NCI-H2081 treated with DMSO at 0.1 percent for 48 hours (cell line): ENCODE measurements around the gene GEMIN2.
"Not testable (repeated sequence)": the region's sequence is repeated elsewhere in the genome, so short reads cannot be mapped to it uniquely, and the experiment has no call there.

ENCODE experiments used
- DNase-seq: peaks from one replicate; lab custom pipeline; 2025; lab: John Stamatoyannopoulos, UW

The GEMIN2 gene

DNA sequence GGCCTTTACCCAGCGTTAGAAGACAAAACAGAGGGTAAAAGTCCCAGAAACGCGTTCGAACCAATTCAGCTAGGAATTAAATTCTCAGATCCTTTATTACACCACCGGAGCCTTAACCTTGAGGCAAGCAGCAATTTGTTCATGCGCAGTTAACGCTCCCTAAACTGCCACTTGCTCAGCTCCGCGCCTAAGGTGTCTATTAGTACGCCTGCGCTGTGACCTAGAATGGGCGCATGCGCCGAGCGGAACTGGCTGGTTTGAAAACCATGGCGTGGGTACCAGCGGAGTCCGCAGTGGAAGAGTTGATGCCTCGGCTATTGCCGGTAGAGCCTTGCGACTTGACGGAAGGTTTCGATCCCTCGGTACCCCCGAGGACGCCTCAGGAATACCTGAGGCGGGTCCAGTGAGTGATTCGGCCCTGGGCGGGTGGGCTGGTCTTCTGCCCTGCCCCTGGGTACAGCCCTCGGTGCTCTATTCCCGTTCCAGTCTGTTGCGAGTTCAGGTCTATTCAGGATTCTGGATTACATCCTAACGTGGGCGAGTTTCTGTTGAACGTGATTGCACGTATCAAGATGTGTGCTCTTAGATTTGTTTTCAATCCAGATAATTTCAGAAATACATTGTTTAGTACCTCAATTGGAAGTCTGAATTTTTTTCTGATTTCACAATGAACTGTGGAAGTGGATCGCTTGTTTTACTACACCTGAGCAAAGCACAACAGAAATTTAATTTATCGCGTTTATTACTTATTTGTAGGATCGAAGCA, at the start of gene GEMIN2:
Gene GEMIN2, plus strand, starts transcription at position 251 of the 766 bp plus-strand sequence. Its CDS starts 16 bp downstream, at position 267.
- peak; percentile 69 for DNase-seq

GRCh38 chr14:39069169-39069805, 44.8 kb upstream of the GEMIN2 start:
- DNase-seq, result not testable (repeated sequence)

GRCh38 chr14:39069923-39070322, 44.2 kb upstream of the GEMIN2 start:
- no peak for DNase-seq

- no peak for DNase-seq
These were observed 43.0 kb upstream of the GEMIN2 start for GRCh38 chr14:39071096-39071495.

DNA sequence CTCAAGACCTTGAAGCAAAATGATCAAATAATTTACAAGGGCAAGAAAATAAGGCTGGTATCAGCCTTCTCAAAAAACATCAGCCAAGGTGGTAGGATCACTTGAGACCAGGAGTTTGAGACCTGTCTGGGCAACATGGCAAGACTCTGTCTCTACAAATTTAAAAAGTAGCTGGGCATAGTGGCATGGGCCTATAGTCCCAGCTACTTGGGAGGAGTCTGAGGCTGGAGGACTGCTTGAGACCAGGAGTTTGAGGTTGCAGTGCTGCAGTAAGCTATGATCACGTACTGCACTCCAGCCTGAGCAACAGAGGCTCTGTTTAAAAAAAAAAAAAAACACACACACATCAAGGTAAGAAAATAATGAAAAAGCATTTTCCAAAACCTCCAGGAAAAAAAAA, 33.2 kb upstream of the GEMIN2 start:
- DNase-seq, result no peak

DNA sequence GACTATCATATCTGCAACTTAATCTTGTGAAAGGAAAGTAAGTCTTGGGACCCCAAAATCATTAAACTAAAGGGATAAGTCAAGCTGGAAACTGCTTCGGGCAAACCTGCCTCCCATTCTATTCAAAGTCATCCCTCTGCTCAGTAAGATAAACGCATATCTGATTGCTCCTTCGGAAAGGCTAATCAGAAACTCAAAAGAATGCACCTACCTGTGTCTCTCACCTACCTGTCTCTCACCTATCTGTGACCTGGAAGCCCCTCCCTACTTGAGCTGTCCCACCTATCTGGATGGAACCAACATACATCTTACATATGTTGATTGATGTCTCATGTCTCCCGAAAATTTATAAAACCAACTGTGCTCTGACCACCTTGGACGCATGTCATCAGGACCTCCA, 31.0 kb upstream of the GEMIN2 start:
- DNase-seq, result no peak

- DNase-seq, result no peak
These were observed 28.2 kb upstream of the GEMIN2 start for GRCh38 chr14:39085933-39086332.

DNA sequence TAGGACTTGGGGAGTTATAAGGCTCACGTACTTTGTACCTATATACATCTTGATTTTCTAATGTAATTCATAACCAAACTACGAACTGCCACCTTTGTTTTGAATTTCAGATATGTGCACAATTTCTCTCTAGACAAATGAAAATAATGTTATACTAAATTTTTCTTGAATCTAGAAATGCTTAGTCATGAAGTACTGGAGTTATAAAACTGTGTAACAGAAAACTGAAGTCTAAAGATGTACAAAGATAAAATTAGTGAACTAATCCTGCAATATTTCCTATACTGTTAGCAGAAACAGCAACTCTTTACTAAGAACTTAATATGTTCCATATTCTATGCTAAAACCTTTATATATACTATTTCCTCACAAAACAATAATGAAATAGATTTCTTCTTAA, 26.6 kb upstream of the GEMIN2 start:
- DNase-seq, result no peak

DNA sequence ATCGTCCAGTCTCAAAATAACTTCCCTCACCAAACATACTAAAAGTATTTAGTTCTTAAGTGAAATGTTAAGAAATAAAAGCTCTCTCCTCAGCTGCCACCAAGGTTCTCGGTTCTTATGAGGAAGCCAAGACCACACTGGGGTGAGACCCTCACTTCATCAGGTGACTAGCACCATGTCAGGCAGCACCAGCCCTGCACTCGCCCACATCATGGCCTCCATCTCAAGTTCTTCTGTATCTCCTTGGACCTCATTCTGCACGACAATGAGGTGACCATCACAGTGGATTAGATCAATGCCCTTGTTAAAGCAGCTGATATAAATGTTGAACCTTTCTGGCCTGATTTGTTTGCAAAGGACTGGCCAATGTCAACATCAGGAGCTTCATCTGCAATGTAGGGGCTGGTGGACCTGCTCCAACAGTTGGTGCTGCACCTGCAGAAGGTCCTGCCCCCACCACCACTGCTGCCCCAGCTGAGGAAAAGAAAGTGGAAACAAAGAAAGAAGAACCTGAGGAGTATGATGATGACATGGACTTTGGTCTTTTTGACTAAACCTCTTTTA, 23.5 kb upstream of the GEMIN2 start:
- no peak for DNase-seq

- no peak for DNase-seq
These were observed 22.4 kb upstream of the GEMIN2 start for GRCh38 chr14:39091716-39092115.

DNA sequence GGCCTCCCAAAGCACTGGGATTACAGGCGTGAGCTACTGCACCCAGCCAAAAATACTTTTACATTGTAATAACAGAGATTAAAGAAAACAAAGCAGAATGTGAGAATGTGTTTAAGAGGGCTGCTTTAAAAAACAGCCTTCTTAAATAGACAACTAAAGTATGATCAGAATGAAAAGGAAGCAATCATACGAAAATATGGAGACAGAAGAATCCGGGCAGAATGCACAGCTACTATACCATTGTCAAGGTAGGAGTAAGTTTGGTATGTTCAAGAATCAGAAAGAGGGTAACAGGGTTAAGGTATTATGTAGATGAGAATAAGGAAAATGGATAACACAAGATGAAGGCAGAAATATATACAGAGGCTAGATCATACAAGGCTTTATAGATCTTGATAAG, 19.6 kb upstream of the GEMIN2 start:
- no peak for DNase-seq

DNA sequence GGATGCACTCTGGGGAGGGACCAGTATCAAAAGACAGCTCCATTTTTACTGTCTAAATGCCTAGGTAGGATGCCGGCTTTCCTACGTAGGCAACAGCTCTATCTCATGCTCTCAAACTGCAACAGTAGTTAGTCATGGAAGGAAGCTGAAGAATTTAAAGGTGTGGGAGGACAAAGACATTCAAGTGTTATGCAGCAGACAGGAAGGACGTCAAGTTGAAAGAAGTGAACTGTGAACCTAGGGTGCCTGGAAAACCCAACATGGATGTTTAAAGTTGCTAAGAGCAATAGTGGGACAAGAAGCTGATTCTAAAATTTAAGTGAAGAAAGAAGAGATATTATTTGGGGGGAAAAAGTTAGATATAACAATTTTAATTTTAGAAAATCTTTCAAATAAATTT, 17.0 kb upstream of the GEMIN2 start:
- DNase-seq, result no peak

DNA sequence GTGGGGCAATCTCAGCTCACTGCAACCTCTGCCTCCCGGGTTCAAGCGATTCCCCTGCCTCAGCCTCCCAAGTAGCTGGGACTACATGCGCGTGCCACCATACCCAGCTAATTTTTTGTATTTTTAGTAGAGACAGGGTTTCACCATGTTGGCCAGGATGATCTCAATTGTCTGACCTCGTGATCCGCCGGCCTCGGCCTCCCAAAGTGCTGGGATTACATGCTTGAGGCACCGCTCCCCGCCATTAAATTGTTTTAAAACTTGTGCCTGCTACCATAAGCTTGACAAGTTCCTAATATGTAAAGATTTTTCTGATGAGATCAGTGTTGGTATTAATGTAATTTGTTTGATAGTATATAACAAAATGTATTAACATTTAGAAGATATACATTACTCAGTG, 14.9 kb upstream of the GEMIN2 start:
- DNase-seq, result not testable (repeated sequence)

GRCh38 chr14:39099748-39100147, 14.4 kb upstream of the GEMIN2 start:
- DNase-seq, result no peak

- DNase-seq, result no peak
These were observed 11.7 kb upstream of the GEMIN2 start for GRCh38 chr14:39102265-39102968.

GRCh38 chr14:39102969-39103957, 10.9 kb upstream of the GEMIN2 start, which contains the start of gene SEC23A:
TSS of gene SEC23A (minus strand) at chr14:39103235. CDS start at chr14:39096118, 7,117 bp downstream.
- DNase-seq, result peak; percentile 26

- DNase-seq, result not testable (repeated sequence)
These were observed 9.9 kb upstream of the GEMIN2 start for GRCh38 chr14:39104078-39104801.

GRCh38 chr14:39107591-39107996, 6.5 kb upstream of the GEMIN2 start:
- no peak for DNase-seq

GRCh38 chr14:39108791-39109190, 5.3 kb upstream of the GEMIN2 start:
- no peak for DNase-seq

GRCh38 chr14:39109893-39110715, 4.0 kb upstream of the GEMIN2 start:
- no peak for DNase-seq
